KG1 (cell line): ENCODE data around the gene SOX9.

Source experiments
- DNase-seq: peaks from one replicate; lab custom pipeline; 2025; lab: John Stamatoyannopoulos, UW

The SOX9 gene

DNA sequence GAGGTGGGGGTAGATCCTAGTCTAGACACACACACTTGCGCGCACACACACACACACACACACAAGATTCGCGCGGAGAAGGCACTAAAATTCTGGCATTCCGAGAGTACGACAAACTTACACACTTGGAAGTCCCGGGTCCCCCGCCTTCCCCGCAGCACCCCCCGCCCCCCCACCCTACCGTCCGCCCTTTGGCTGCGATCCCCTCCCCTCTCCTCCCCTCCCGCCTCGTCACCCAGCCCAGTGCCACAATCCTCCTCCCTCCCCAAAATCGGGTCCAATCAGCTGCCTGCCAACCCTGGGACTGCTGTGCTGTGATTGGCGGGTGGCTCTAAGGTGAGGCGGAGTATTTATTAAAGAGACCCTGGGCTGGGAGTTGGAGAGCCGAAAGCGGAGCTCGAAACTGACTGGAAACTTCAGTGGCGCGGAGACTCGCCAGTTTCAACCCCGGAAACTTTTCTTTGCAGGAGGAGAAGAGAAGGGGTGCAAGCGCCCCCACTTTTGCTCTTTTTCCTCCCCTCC is at the start of gene SOX9:
Gene SOX9, plus strand, starts transcription at position 379 of the 522 bp plus-strand sequence. CDS start 372 bp downstream, outside the sequence.
- DNase-seq = no peak

DNA sequence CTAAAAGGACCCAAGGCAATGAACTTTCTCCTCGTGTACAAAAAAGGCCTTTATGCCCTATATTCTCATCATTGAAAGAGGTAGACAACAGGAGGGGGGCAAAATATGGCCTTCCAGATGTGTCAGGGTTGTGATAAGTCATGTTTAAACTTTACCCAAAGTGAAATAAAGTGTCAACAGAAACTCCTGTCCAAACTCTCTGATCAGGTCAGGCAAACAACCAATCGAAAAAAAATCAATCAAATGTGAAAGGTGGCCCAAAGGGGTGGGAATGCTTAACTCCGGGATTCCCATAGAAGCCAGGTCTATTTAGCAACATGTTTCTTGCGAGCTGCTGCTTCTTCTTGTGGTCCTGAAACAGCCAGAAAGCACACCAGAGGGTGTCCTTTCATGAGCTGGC is 49.5 kb upstream of the SOX9 start:
- no peak for DNase-seq

DNA sequence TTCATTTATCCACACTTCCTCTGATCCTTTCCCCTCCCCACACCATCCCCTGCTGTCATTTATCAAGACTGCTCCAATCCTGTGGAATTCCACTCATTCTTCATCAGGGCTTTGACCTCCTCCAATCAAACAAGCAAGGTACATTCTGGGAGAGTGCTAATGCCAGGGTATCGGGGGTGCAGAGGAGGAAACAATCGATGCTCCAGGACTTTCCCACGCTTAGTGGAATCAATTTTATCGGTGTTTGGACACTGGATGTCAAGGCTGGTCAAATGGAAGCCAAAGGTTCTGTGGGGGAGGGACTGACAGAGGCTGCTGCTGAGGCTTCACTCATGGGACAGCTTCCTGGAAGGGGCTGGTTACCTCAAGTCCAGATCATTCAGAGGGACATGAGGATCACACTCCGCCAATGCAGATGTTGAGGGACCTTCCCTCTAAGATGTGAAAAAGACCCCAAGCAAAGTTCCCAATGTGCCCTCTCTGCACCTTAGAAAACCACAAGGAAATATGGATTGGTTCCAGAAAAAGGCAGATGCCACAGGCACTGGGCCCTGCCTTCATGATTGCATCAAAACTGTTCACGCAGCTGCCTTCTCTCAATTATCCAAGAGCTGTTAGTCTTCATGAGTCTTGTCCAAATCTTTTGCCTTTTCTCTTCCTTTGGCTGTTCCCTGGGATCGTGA is 44.7 kb upstream of the SOX9 start:
- DNase-seq = no peak

GRCh38 chr17:72076678-72077030 is 44.2 kb upstream of the SOX9 start:
- DNase-seq = no peak

GRCh38 chr17:72077326-72077960 is 43.4 kb upstream of the SOX9 start:
- DNase-seq = no peak

DNA sequence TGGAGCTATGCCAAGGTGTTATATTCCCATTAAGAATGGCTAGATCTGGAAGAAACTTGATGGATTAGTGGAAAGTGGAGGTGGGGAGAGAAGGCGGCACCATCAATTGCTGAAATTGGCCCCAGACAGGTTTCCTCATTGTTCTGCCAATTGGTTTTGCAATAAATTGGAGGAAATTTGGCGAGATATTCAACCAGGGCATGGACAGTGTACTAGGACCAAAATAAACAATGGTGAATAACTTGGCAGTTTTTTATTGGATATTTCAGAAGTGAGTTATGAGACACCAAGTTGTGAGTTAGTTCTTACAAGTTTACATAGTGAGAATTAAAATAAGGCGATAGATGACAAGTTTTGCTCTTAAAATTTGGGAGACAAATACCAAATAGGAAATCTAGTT is 41.1 kb upstream of the SOX9 start:
- DNase-seq = no peak

DNA sequence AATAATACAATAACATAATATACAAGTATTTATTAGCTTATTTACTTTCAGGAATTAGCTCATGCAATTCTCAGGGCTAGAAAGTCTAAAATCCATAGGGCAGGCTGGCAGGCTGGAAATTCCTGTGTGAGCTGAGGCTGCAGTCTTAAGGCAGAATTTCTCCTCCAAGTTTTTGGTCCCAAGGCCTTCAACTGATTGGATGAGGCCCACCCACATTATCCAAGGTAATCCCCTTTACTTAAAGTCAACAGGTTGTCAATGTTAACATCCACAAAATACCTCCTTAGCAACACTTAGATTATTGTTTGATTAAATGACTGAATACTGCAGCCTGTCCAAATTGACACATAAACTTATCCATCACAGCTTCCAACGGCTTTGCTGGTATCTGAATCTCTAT is 32.9 kb upstream of the SOX9 start:
- no peak for DNase-seq

DNA sequence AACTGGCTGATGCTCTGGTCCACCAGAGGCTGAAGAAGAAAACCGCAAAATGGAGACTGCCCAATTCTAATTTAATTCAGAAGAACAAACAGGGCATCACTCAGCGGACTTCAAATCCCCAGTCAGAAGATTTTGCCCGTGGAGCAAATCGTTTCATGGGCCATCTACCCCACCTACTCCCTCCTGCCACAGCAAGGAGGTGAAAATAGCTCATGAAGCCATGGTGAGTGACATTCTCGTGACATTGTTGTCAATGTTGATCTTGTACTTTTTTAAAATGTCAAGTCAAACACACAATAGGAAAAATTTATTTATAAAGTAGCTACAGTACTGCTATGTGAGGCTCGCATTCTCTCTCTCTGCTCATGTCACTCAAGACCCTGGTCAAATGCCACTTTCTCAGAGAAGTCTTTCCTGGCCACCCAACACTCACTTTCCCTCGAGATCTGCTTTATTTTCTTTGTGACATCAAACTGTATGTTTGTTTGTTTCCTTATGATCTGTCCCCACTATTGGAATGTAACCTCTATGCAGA is 31.3 kb upstream of the SOX9 start:
- no peak for DNase-seq

GRCh38 chr17:72090108-72090507 is 30.7 kb upstream of the SOX9 start:
- DNase-seq = no peak

GRCh38 chr17:72092710-72093322 is 28.0 kb upstream of the SOX9 start:
- no peak for DNase-seq

DNA sequence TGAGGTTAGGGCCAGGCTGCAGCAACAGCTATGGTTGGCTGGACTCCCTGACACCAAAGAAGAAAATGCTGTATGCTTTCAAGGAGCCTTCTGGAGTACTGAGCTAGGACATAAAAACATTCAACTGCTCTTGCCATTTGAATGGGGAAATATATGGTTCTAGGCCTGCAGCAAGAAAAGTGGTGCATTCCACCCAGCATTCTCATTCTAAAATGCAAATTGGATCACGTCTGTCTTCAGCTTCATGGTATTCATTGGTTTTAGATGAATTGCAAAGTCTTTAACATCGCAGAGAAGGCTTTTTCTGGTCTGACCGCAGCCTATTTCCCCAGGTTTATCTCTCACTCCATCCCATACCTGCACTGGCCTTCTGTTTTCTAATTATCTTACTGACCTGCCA is 27.1 kb upstream of the SOX9 start:
- DNase-seq = no peak

GRCh38 chr17:72095316-72095715 is 25.5 kb upstream of the SOX9 start:
- no peak for DNase-seq

DNA sequence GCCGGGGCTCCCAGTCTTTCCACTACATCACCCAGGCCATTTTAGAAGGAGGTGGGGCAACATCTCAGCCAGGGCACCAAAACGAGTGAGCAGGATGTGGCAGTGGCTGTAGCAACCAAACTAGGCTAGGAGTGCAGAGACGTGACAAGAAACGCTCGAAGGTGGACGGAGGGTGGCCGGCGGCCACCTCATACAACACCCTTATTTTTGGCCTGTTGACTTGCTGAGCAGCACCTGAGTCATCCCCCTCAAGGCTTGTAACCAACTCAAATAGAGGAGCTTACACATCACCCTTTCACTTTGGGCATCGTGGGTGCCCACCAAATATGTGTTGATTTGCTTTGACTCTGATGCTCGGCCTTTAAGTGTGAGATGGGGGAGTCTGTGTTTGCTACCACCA is 23.7 kb upstream of the SOX9 start:
- DNase-seq = no peak

- no peak for DNase-seq
Measured at GRCh38 chr17:72099919-72100318, 20.9 kb upstream of the SOX9 start.

DNA sequence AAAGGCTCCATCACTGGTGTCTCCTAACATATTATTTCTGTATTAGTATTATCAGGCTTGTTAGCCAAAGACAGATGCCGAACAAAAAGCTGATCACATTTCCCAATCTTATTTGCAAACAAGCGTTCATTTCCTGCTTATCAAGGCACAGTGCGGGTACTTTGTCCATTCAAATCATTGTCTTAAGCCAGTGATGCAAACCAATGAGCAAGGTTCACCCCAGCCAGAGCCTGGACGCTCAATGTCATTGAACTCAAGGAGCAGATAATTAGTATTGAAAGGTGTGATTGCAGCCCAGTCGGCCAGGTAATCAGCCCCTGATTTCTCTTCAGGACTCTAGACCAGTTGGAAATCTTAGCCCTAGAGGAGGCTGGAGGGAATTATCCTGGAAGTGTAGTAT is 20.4 kb upstream of the SOX9 start:
- no peak for DNase-seq

DNA sequence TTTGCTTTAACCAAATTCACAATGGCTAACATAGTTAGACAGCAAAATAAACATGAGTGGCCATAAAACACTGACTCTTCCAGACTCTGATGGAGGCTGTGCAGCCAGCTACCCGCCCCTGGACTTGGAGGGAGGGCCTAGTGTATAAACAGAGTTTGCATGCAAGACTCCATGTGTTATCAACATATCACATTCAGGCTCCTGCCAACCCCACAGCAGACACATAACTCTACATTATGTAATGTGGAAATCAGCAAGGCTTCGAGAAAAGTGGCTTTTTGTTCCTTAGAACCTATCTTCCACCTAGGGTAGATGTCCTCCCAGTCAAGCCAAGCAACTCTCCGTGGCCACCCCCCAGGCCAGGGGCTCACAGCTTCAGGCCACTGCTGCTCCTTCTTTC is 19.3 kb upstream of the SOX9 start:
- DNase-seq = no peak

DNA sequence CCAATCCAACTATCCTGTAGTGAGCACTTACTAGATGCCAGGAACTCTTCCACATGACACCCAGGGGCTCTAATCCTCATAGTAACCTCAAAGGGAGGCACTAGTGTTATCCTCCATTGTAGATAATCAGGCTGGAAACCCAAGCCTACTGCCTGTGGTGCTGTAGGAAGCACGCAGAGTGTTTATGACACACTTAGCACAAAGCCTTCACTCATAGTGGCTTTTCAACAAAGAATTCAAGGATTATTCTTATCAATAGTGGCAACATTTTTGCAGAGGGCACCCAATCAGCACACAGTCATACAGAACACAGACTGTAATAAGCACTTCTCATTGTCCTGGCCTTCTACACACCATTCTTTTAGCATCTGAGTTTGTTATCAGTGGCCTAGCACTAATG is 18.5 kb upstream of the SOX9 start:
- no peak for DNase-seq

GRCh38 chr17:72104164-72104862 is 16.5 kb upstream of the SOX9 start:
- no peak for DNase-seq

- DNase-seq = no peak
Measured at GRCh38 chr17:72104863-72105234, 16.0 kb upstream of the SOX9 start.

- DNase-seq = no peak
Measured at GRCh38 chr17:72107100-72107499, 13.7 kb upstream of the SOX9 start.

- no peak for DNase-seq
Measured at GRCh38 chr17:72110231-72110941, 10.4 kb upstream of the SOX9 start.

DNA sequence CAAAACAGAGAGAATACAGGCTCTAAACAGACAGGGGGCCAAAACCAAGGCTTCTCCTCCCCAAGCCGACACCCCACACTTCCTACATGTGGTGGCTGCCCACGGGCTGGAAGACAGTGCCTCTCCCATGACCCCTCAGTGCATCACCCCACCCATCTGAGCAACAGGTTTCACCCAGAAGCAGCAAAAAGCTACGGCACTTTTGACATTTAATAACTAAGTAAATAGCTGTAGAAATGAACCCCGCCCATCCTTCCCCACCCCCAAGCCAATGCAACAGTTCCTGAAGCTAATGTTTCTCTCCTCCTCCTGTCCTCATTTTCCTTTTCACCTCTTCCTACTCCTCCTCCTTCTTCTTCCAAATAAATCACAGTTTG is 9.9 kb upstream of the SOX9 start:
- no peak for DNase-seq
